OCI-LY1 (cell line): ENCODE measurements around the gene IGFBP5.

Source experiments
- H2AFZ ChIP-seq: fragments of 200-600 bp; sonication (generic), shearing (Covaris generic); 2 replicates; pipeline ENCODE4 v1.6.0; 2014; ENCODE audit warnings: antibody characterized with exemption, mild to moderate bottlenecking, low read length
- H3F3A ChIP-seq: fragments of 200-600 bp; sonication (generic), shearing (Covaris generic); 2 replicates; pipeline ENCODE4 v1.6.0; 2014; ENCODE audit warnings: mild to moderate bottlenecking, antibody characterized with exemption, low read length, moderate library complexity; ENCODE audit not compliant: insufficient read depth
- H3K27ac ChIP-seq: fragments of 200-600 bp; sonication (generic); 2 replicates; pipeline ENCODE4 v1.5.1; 2014; ENCODE audit warnings: low read length, mixed run types, mild to moderate bottlenecking, low read depth; ENCODE audit not compliant: poor library complexity, severe bottlenecking
- H3K27me3 ChIP-seq: fragments of 200-600 bp; sonication (generic); 2 replicates; pipeline ENCODE4 v1.6.0; 2014; ENCODE audit warnings: antibody characterized with exemption, mild to moderate bottlenecking, low read length, moderate library complexity; ENCODE audit not compliant: insufficient read depth
- H3K36me3 ChIP-seq: fragments of 200-600 bp; sonication (generic); 2 replicates; pipeline ENCODE4 v1.6.1; 2014; ENCODE audit warnings: mild to moderate bottlenecking, antibody characterized with exemption, low read length, moderate library complexity, mixed read lengths; ENCODE audit not compliant: insufficient read depth
- H3K4me1 ChIP-seq: fragments of 200-600 bp; sonication (generic); 2 replicates; pipeline ENCODE4 v1.5.1; 2014; ENCODE audit warnings: mild to moderate bottlenecking, low read length, moderate library complexity; ENCODE audit not compliant: insufficient read depth, severe bottlenecking
- H3K4me2 ChIP-seq: fragments of 200-600 bp; sonication (generic), shearing (Covaris generic); 2 replicates; pipeline ENCODE4 v1.6.1; 2014; ENCODE audit warnings: low read length
- H3K4me3 ChIP-seq: fragments of 200-600 bp; sonication (generic); 2 replicates; pipeline ENCODE4 v1.5.1; 2014; ENCODE audit warnings: low read length, low read depth, mild to moderate bottlenecking, mixed read lengths; ENCODE audit not compliant: poor library complexity, severe bottlenecking
- H3K79me2 ChIP-seq: fragments of 200-600 bp; shearing (Covaris generic); 2 replicates; pipeline ENCODE4 v1.6.1; 2016; ENCODE audit warnings: mixed run types, low read length, mixed read lengths; ENCODE audit not compliant: insufficient read depth
- H3K9ac ChIP-seq: fragments of 200-600 bp; sonication (generic), shearing (Covaris generic); 2 replicates; pipeline ENCODE4 v1.6.1; 2014; ENCODE audit warnings: mild to moderate bottlenecking, low read length, mixed read lengths
- H3K9me2 ChIP-seq: fragments of 200-600 bp; sonication (generic), shearing (Covaris generic); 2 replicates; pipeline ENCODE4 v1.6.1; 2014; ENCODE audit warnings: low read depth, mild to moderate bottlenecking, low read length, mixed read lengths
- H3K9me3 ChIP-seq: fragments of 200-600 bp; shearing (Covaris generic); 2 replicates; pipeline ENCODE4 v1.6.1; 2014; ENCODE audit warnings: low read length, mixed read lengths
- H4K20me1 ChIP-seq: fragments of 200-600 bp; sonication (generic), shearing (Covaris generic); 2 replicates; pipeline ENCODE4 v1.6.0; 2016; ENCODE audit warnings: mild to moderate bottlenecking, low read length; ENCODE audit not compliant: insufficient read depth
- EZH2 ChIP-seq: fragments of 200-600 bp; sonication (generic), shearing (Covaris generic); IDR thresholded peaks from 2 replicates; pipeline ENCODE4 v1.8.0; 2017; ENCODE audit warnings: borderline replicate concordance, mixed run types, mild to moderate bottlenecking, antibody characterized with exemption, low read length, moderate library complexity, mixed read lengths
- TF ChIP-seq, protein P1 (sequence below): fragments of 200-600 bp; sonication (generic), shearing (Covaris generic); IDR thresholded peaks from 2 replicates; pipeline ENCODE4 v1.5.1; 2017; ENCODE audit warnings: mild to moderate bottlenecking, antibody characterized with exemption, low read length, moderate library complexity, mixed read lengths

Gene IGFBP5

DNA sequence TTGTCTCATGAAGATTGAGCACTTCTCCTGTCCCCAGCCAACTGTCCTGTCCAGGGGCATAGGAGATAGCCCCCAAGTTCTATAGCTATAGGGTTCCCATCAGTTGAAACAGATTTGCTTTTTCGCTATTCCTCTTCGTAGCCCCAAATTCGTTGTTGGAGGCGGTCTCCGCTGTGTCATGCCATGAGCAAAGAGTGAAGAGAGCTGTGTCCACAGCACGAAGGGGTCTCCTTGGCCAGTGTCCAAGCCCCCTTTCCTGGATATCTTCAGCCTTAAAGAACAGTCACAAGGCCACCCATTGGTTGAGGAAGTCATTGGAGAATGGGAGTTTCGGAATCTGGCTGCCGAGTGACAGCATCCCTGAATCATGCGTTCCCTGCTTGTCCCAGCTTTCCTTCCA, 21.0 kb downstream of the IGFBP5 start:
- Histone ChIP-seq H3K4me2 (no peak overlapping the region), H3K27me3 (0 out of 2 replicates have a peak, but pooled peaks cover 8% of the 10 kb centered on the region), H3K27ac (no peak overlapping the region), H3K79me2 (no peaks in the 10 kb centered on the region), H4K20me1 (no peaks in the 10 kb centered on the region), H2AFZ (no peak overlapping the region), H3K9me2 (no peaks in the 10 kb centered on the region), H3K4me3 (no peak overlapping the region), H3F3A (no peaks in the 10 kb centered on the region), H3K36me3 (no peaks in the 10 kb centered on the region), H3K9me3 (no peaks in the 10 kb centered on the region), H3K4me1 (no peaks in the 10 kb centered on the region), H3K9ac (no peak overlapping the region)
- no peak for TF ChIP-seq EZH2
- TF ChIP-seq, protein P1, sequence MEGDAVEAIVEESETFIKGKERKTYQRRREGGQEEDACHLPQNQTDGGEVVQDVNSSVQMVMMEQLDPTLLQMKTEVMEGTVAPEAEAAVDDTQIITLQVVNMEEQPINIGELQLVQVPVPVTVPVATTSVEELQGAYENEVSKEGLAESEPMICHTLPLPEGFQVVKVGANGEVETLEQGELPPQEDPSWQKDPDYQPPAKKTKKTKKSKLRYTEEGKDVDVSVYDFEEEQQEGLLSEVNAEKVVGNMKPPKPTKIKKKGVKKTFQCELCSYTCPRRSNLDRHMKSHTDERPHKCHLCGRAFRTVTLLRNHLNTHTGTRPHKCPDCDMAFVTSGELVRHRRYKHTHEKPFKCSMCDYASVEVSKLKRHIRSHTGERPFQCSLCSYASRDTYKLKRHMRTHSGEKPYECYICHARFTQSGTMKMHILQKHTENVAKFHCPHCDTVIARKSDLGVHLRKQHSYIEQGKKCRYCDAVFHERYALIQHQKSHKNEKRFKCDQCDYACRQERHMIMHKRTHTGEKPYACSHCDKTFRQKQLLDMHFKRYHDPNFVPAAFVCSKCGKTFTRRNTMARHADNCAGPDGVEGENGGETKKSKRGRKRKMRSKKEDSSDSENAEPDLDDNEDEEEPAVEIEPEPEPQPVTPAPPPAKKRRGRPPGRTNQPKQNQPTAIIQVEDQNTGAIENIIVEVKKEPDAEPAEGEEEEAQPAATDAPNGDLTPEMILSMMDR = no peak

DNA sequence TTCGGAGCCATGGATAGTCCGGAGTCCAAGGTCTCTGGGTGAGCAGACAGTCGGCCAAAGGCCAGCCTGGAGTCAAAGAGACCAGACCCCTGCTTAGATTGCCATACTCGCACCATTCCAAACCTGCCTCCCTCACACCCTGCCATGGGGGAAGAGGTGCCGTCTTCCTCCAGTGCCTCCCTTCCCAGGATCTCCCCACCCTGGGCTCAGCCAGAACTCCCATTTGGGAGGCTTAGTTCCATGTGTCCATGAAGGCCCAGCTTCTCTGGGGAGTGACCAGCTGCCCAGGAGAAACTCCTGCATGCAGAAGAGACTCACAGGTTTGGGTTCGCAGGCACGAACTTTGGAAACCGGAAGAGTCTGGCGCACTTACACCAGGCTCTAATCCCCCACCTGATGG, 21.7 kb downstream of the IGFBP5 start:
- Histone ChIP-seq H3K27ac (no peak overlapping the region), H2AFZ (no peak overlapping the region), H4K20me1 (no peaks in the 10 kb centered on the region), H3K79me2 (no peaks in the 10 kb centered on the region), H3F3A (no peaks in the 10 kb centered on the region), H3K4me3 (no peak overlapping the region), H3K36me3 (no peaks in the 10 kb centered on the region), H3K4me2 (no peak overlapping the region), H3K27me3 (0 out of 2 replicates have a peak, but pooled peaks cover 8% of the 10 kb centered on the region), H3K4me1 (no peaks in the 10 kb centered on the region), H3K9ac (no peak overlapping the region), H3K9me3 (no peaks in the 10 kb centered on the region), H3K9me2 (no peaks in the 10 kb centered on the region)
- TF ChIP-seq EZH2 = no peak
- TF ChIP-seq, protein P1 = no peak

DNA sequence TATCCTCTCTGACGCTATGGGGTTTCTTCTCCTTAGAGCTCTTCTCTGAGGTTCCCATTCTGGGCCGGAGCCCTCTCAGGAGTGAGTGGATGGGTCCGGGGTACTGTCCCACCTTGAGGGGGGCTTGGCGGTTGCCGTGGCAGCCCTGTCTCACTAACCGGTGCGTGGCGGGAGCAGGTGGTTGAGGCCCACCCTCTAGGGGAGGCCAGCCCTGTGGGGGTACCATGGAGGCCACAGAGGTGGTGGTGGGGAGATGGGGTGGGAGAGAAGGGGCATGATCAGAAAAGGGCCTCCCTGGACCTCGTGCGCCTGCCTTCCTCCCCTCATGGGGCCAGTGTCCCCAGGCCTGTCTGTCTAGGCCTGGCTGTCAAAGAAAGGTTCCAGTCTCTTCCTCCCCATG, 22.3 kb downstream of the IGFBP5 start:
- H3K4me2 ChIP-seq = no peak overlapping the region
- H3F3A ChIP-seq = no peaks in the 10 kb centered on the region
- H3K27ac ChIP-seq = no peak overlapping the region
- H3K79me2 ChIP-seq = no peaks in the 10 kb centered on the region
- no peak overlapping the region for H2AFZ ChIP-seq
- H3K9ac ChIP-seq = no peak overlapping the region
- no peak overlapping the region for H3K4me3 ChIP-seq
- TF ChIP-seq, protein P1 = no peak
- no peak for TF ChIP-seq EZH2
- no peaks in the 10 kb centered on the region for H3K9me2 ChIP-seq
- no peaks in the 10 kb centered on the region for H3K4me1 ChIP-seq
- H3K27me3 ChIP-seq = 0 out of 2 replicates have a peak, but pooled peaks cover 8% of the 10 kb centered on the region
- no peaks in the 10 kb centered on the region for H3K36me3 ChIP-seq
- no peaks in the 10 kb centered on the region for H3K9me3 ChIP-seq
- H4K20me1 ChIP-seq = no peaks in the 10 kb centered on the region
